MCF 10A (cell line): ENCODE data around the gene ANKRD62. TPM values are rescaled to one million over a fixed set of nuclear protein-coding genes. Genes with fewer than 3 reads are reported as not detected.

ENCODE experiments used
- BruUV-seq: library from RNA; stranded (reverse); fragments of 400-500 nt; replicated peaks from 2 replicates; lab custom pipeline; 2021; lab: Mats Ljungman, UMichigan
- CTCF ChIA-PET: fragments of 300-600 bp; sonication (Branson Sonifier 250); formaldehyde crosslinking; extraction: SDS; loops from one replicate; lab custom pipeline; 2021; ENCODE audit warnings: antibody characterized with exemption, inconsistent platforms; lab: Yijun Ruan, JAX
- POLR2A ChIA-PET: fragments of 300-600, 350-650 bp; sonication (Branson Sonifier 250); formaldehyde crosslinking; extraction: SDS; loops from one replicate; lab custom pipeline; 2020; ENCODE audit warnings: antibody characterized with exemption, inconsistent platforms; lab: Yijun Ruan, JAX
- DNase-seq: peaks from one replicate; pipeline ENCODE4 v3.0.0-alpha.2; 2018; ENCODE audit not compliant: unreplicated experiment
- H3K27ac Mint-ChIP-seq: one replicate; pipeline ENCODE4 v1.8.0; 2022; ENCODE audit warnings: mild to moderate bottlenecking, low read depth, mixed read lengths; ENCODE audit not compliant: unreplicated experiment
- H3K27me3 Mint-ChIP-seq: one replicate; pipeline ENCODE4 v1.8.0; 2022; ENCODE audit warnings: mixed read lengths; ENCODE audit not compliant: insufficient read depth, unreplicated experiment
- H3K36me3 Mint-ChIP-seq: one replicate; pipeline ENCODE4 v1.8.0; 2022; ENCODE audit warnings: mild to moderate bottlenecking, moderate library complexity, mixed read lengths; ENCODE audit not compliant: insufficient read depth, unreplicated experiment
- H3K4me1 Mint-ChIP-seq: one replicate; pipeline ENCODE4 v1.8.0; 2022; ENCODE audit warnings: mixed read lengths; ENCODE audit not compliant: insufficient read depth, unreplicated experiment
- H3K4me3 Mint-ChIP-seq: one replicate; pipeline ENCODE4 v1.8.0; 2022; ENCODE audit warnings: mild to moderate bottlenecking, moderate library complexity, mixed read lengths; ENCODE audit not compliant: unreplicated experiment
- H3K9me3 Mint-ChIP-seq: one replicate; pipeline ENCODE4 v1.8.0; 2022; ENCODE audit warnings: mixed read lengths; ENCODE audit not compliant: unreplicated experiment
- CTCF ChIP-seq: fragments of 200-600 bp; IDR thresholded peaks from one replicate; pipeline ENCODE4 v1.8.0; 2022; ENCODE audit warnings: antibody characterized with exemption, mild to moderate bottlenecking; ENCODE audit not compliant: unreplicated experiment
- intact Hi-C: fragments of 100-400 bp; cut with micrococcal nuclease; formaldehyde crosslinking; loops from 2 replicates; pipeline ENCODE4 v1.14.1; 2022
- total RNA-seq: library from RNA; stranded (reverse); gene quantifications from 2 replicates; pipeline ENCODE4 v1.2.3, GENCODE V29; 2022

ANKRD62 gene
- total RNA-seq, 1 experiment from 2014 or later = not detected

GRCh38 chr18:12061685-12062084 lies 32.0 kb upstream of the ANKRD62 start:
- Mint-ChIP-seq H3K4me1 (no peaks in the 10 kb centered on the region), H3K36me3 (no peaks in the 10 kb centered on the region), H3K27ac (no peak overlapping the region), H3K27me3 (no peaks in the 10 kb centered on the region), H3K9me3 (no peaks in the 10 kb centered on the region), H3K4me3 (no peak overlapping the region)
- no TSS peak for BruUV-seq
- CTCF ChIA-PET = no interaction called here
- DNase-seq = no peak
- POLR2A ChIA-PET = no interaction called here
- intact Hi-C loops = no loop called here
- TF ChIP-seq CTCF = no peak

- Mint-ChIP-seq H3K4me3 (no peak overlapping the region), H3K36me3 (no peaks in the 10 kb centered on the region), H3K4me1 (no peaks in the 10 kb centered on the region), H3K9me3 (no peaks in the 10 kb centered on the region), H3K27ac (no peak overlapping the region), H3K27me3 (no peaks in the 10 kb centered on the region)
- ChIA-PET POLR2A (no interaction called here), CTCF (no interaction called here)
- TF ChIP-seq CTCF = no peak
- intact Hi-C loops = no loop called here
- no peak for DNase-seq
- BruUV-seq = no TSS peak
Measured at GRCh38 chr18:12062974-12063373, 30.7 kb upstream of the ANKRD62 start.

- ChIA-PET POLR2A (no interaction called here), CTCF (interaction anchor here (1.1 kb wide), 1 partner anchor 126 kb away, joined by 4 read pairs; no protein-coding TSS in a partner anchor)
- intact Hi-C loops = no loop called here
- H3K9me3 Mint-ChIP-seq = no peaks in the 10 kb centered on the region
- BruUV-seq = no TSS peak
- no peaks in the 10 kb centered on the region for H3K27me3 Mint-ChIP-seq
- no peak overlapping the region for H3K27ac Mint-ChIP-seq
- TF ChIP-seq CTCF = no peak
- H3K4me1 Mint-ChIP-seq = no peaks in the 10 kb centered on the region
- H3K4me3 Mint-ChIP-seq = no peak overlapping the region
- H3K36me3 Mint-ChIP-seq = no peaks in the 10 kb centered on the region
- DNase-seq = no peak
Measured at GRCh38 chr18:12064086-12064763, 29.4 kb upstream of the ANKRD62 start.

GRCh38 chr18:12065397-12065796 lies 28.2 kb upstream of the ANKRD62 start:
- Mint-ChIP-seq H3K36me3 (no peaks in the 10 kb centered on the region), H3K9me3 (no peaks in the 10 kb centered on the region), H3K4me1 (no peaks in the 10 kb centered on the region), H3K4me3 (no peak overlapping the region), H3K27ac (no peak overlapping the region), H3K27me3 (no peaks in the 10 kb centered on the region)
- DNase-seq = no peak
- intact Hi-C loops = no loop called here
- ChIA-PET CTCF (interaction anchor here (0.6 to 1.1 kb wide), 3 partner anchors 127 to 1711 kb away, joined by 3 to 4 read pairs (median 4); no protein-coding TSS in a partner anchor), POLR2A (no interaction called here)
- TF ChIP-seq CTCF = no peak
- no TSS peak for BruUV-seq
